ENCODE results near the gene LANCL2.
"Not testable (repeated sequence)": the region's sequence is repeated elsewhere in the genome, so short reads cannot be mapped to it uniquely, and the experiment has no call there.

The LANCL2 gene

DNA sequence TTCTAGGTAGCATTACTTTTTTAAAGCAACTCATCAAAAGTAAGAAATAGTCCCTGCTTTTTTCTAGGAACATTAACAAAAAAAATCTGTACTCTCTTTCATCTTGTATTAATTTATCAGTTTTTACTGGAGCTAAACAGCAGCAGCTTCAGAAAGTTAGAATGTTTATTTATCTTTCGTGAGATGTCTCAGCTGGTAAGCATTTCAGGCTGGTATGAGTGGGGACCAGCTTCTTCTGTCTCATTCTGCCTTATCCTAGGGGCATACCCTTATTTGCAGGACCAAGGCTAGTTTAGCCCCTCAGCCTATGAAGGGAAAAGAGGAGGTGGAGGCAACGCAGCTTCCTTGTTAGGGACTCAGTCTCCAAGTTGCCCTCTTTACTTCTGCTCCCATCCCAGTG, 35.1 kb downstream of the LANCL2 start:
- Histone ChIP-seq H3K27ac (ENCODE audit: low read length) (no peak overlapping the region), H3K4me3 (ENCODE audit: low read depth in 1 of 2, low read length in 2 of 2) (no peak overlapping the region), H3K4me1 (ENCODE audit: insufficient read depth, low read length) (no peaks in the 10 kb centered on the region), H4K20me1 (ENCODE audit: insufficient read depth, low read length) (no peaks in the 10 kb centered on the region), H3K9ac (ENCODE audit: low read depth, low read length) (no peak overlapping the region), H3K27me3 (ENCODE audit: insufficient read depth, low read length, poor library complexity) (no peaks in the 10 kb centered on the region), H3K9me3 (ENCODE audit: insufficient read depth, low read length, severe bottlenecking) (no peaks in the 10 kb centered on the region), H3K79me2 (ENCODE audit: insufficient read depth, low read length) (no peaks in the 10 kb centered on the region), H3K36me3 (ENCODE audit: insufficient read depth, low read length) (peaks cover 13% of the 10 kb centered on the region; the same call in 1 of the 2 replicates), H2AFZ (ENCODE audit: low read depth, low read length) (no peak overlapping the region), H3K4me2 (ENCODE audit: insufficient read depth, low read length) (no peak overlapping the region)
- ATAC-seq (ENCODE audit: insufficient read depth, low read depth) (no peak), DNase-seq (no peak)
- TF ChIP-seq, protein P1, sequence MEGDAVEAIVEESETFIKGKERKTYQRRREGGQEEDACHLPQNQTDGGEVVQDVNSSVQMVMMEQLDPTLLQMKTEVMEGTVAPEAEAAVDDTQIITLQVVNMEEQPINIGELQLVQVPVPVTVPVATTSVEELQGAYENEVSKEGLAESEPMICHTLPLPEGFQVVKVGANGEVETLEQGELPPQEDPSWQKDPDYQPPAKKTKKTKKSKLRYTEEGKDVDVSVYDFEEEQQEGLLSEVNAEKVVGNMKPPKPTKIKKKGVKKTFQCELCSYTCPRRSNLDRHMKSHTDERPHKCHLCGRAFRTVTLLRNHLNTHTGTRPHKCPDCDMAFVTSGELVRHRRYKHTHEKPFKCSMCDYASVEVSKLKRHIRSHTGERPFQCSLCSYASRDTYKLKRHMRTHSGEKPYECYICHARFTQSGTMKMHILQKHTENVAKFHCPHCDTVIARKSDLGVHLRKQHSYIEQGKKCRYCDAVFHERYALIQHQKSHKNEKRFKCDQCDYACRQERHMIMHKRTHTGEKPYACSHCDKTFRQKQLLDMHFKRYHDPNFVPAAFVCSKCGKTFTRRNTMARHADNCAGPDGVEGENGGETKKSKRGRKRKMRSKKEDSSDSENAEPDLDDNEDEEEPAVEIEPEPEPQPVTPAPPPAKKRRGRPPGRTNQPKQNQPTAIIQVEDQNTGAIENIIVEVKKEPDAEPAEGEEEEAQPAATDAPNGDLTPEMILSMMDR (IDR thresholded peaks at IDR 0.05; ENCODE audit: borderline replicate concordance, extremely low read depth, low read length, poor library complexity, severe bottlenecking) = no peak
- no peak for TF ChIP-seq EZH2 (IDR thresholded peaks at IDR 0.05; ENCODE audit: borderline replicate concordance, low read depth, low read length, severe bottlenecking)

DNA sequence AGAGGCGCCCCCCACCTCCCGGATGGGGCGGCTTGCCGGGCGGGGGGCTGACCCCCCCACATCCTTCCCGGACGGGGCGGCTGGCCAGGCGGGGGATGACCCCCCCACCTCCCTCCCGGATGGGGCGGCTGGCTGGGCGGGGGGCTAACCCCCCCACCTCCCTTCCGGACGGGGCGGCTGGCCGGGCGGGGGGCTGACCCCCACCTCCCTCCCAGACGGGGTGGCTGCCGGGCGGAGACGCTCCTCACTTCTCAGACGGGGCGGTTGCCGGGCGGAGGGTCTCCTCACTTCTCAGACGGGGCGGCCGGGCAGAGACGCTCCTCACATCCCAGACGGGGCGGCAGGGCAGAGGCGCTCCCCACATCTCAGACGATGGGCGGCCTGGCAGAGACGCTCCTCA, 37.4 kb downstream of the LANCL2 start:
- H4K20me1 ChIP-seq (ENCODE audit: insufficient read depth, low read length); H3K27ac ChIP-seq (ENCODE audit: low read length); H3K27me3 ChIP-seq (ENCODE audit: insufficient read depth, low read length, poor library complexity); DNase-seq; H3K9me3 ChIP-seq (ENCODE audit: insufficient read depth, low read length, severe bottlenecking); H3K79me2 ChIP-seq (ENCODE audit: insufficient read depth, low read length); H2AFZ ChIP-seq (ENCODE audit: low read depth, low read length); H3K4me3 ChIP-seq (ENCODE audit: low read depth in 1 of 2, low read length in 2 of 2); H3K4me2 ChIP-seq (ENCODE audit: insufficient read depth, low read length); H3K4me1 ChIP-seq (ENCODE audit: insufficient read depth, low read length); H3K9ac ChIP-seq (ENCODE audit: low read depth, low read length); ATAC-seq (ENCODE audit: insufficient read depth, low read depth): not testable (repeated sequence)
- peaks cover 21% of the 10 kb centered on the region; the same call in 1 of the 2 replicates for H3K36me3 ChIP-seq (ENCODE audit: insufficient read depth, low read length)

DNA sequence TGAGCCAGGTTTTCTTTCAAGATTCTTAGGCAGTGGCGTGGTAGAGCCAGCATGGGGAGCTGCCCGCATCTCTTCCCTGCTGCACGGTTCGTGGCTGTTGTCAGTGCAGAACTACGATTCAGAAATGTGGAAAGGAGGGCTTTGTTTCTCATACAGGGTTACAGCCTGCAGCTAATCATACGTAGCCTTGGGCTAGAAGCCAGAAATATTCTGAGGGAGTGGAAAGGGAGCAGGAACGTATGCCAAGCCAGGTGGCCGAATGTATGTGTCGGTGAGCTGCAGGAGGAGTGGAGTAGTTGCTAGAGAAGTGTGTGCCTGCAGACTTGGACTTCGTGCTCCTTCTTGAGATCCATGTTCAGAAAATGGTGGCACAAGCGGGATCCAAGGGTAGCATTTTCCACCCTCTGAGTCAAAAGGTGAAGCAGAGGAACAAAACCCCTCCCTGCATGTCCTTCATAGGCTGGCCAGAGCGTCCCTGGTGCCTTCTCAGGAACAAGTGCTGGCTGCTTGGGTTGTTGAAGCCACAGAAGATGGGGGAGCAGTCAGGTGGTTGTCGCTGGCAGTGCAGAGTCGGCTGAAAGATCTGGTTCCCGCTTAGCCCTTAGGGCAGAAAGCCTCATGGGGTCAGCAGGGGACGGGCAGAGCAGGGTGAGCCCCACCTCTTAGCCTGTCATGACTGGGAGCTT, 40.9 kb downstream of the LANCL2 start:
- Histone ChIP-seq H3K27ac (ENCODE audit: low read length) (no peak overlapping the region), H3K27me3 (ENCODE audit: insufficient read depth, low read length, poor library complexity) (no peaks in the 10 kb centered on the region), H3K9me3 (ENCODE audit: insufficient read depth, low read length, severe bottlenecking) (no peaks in the 10 kb centered on the region), H3K4me1 (ENCODE audit: insufficient read depth, low read length) (no peaks in the 10 kb centered on the region), H4K20me1 (ENCODE audit: insufficient read depth, low read length) (no peaks in the 10 kb centered on the region), H3K4me3 (ENCODE audit: low read depth in 1 of 2, low read length in 2 of 2) (no peak overlapping the region), H3K36me3 (ENCODE audit: insufficient read depth, low read length) (peaks cover 15% of the 10 kb centered on the region; the same call in 1 of the 2 replicates), H2AFZ (ENCODE audit: low read depth, low read length) (no peak overlapping the region), H3K79me2 (ENCODE audit: insufficient read depth, low read length) (no peaks in the 10 kb centered on the region), H3K9ac (ENCODE audit: low read depth, low read length) (no peak overlapping the region), H3K4me2 (ENCODE audit: insufficient read depth, low read length) (no peak overlapping the region)
- TF ChIP-seq EZH2 (IDR thresholded peaks at IDR 0.05; ENCODE audit: borderline replicate concordance, low read depth, low read length, severe bottlenecking) = no peak
- TF ChIP-seq, protein P1 (IDR thresholded peaks at IDR 0.05; ENCODE audit: borderline replicate concordance, extremely low read depth, low read length, poor library complexity, severe bottlenecking) = no peak
- no peak for DNase-seq
- ATAC-seq (ENCODE audit: insufficient read depth, low read depth) = no peak

GRCh38 chr7:55409482-55410225, 44.5 kb downstream of the LANCL2 start:
- ATAC-seq (ENCODE audit: insufficient read depth, low read depth) (no peak), DNase-seq (no peak)
- no peak overlapping the region for H3K4me3 ChIP-seq (ENCODE audit: low read depth in 1 of 2, low read length in 2 of 2)
- H3K4me1 ChIP-seq (ENCODE audit: insufficient read depth, low read length) = no peaks in the 10 kb centered on the region
- no peaks in the 10 kb centered on the region for H3K27me3 ChIP-seq (ENCODE audit: insufficient read depth, low read length, poor library complexity)
- no peak overlapping the region for H3K27ac ChIP-seq (ENCODE audit: low read length)
- no peak overlapping the region for H3K4me2 ChIP-seq (ENCODE audit: insufficient read depth, low read length)
- H2AFZ ChIP-seq (ENCODE audit: low read depth, low read length) = no peak overlapping the region
- H3K9ac ChIP-seq (ENCODE audit: low read depth, low read length) = no peak overlapping the region
- TF ChIP-seq, protein P1 (IDR thresholded peaks at IDR 0.05; ENCODE audit: borderline replicate concordance, extremely low read depth, low read length, poor library complexity, severe bottlenecking) = no peak
- no peak for TF ChIP-seq EZH2 (IDR thresholded peaks at IDR 0.05; ENCODE audit: borderline replicate concordance, low read depth, low read length, severe bottlenecking)
- H3K9me3 ChIP-seq (ENCODE audit: insufficient read depth, low read length, severe bottlenecking) = no peaks in the 10 kb centered on the region
- H3K36me3 ChIP-seq (ENCODE audit: insufficient read depth, low read length) = peaks cover 17% of the 10 kb centered on the region; the same call in 1 of the 2 replicates
- no peaks in the 10 kb centered on the region for H4K20me1 ChIP-seq (ENCODE audit: insufficient read depth, low read length)
- no peaks in the 10 kb centered on the region for H3K79me2 ChIP-seq (ENCODE audit: insufficient read depth, low read length)

Measured in DND-41 (cell line).